Measurements from ENCODE around the gene UQCRC1.
A peak's percentile ranks its signal among the peaks of the same experiment; 100 is the strongest.

UQCRC1 gene

GRCh38 chr3:48598323-48599076 is 10.9 kb downstream of the UQCRC1 start:
- peak; percentile 95 for DNase-seq

- no peak for DNase-seq
These were observed 12.0 kb downstream of the UQCRC1 start for GRCh38 chr3:48597408-48597800.

GRCh38 chr3:48596676-48597407 is 12.6 kb downstream of the UQCRC1 start:
- no peak for DNase-seq

GRCh38 chr3:48596157-48596556 is 13.3 kb downstream of the UQCRC1 start:
- no peak for DNase-seq

GRCh38 chr3:48595526-48596121 is 13.8 kb downstream of the UQCRC1 start:
- peak; percentile 81 for DNase-seq

GRCh38 chr3:48595075-48595525 is 14.3 kb downstream of the UQCRC1 start, which contains the start of gene COL7A1:
COL7A1 (minus strand) TSS chr3:48595329; CDS start chr3:48595159, 170 bp downstream.
- DNase-seq: no peak

- DNase-seq: no peak
These were observed 14.9 kb downstream of the UQCRC1 start for GRCh38 chr3:48594417-48595049.

GRCh38 chr3:48593337-48593736 is 16.1 kb downstream of the UQCRC1 start:
- DNase-seq: no peak

GRCh38 chr3:48592519-48593087 is 16.8 kb downstream of the UQCRC1 start:
- no peak for DNase-seq

- no peak for DNase-seq
These were observed 17.4 kb downstream of the UQCRC1 start for GRCh38 chr3:48591886-48592518.

- no peak for DNase-seq
These were observed 18.0 kb downstream of the UQCRC1 start for GRCh38 chr3:48591436-48591835.

GRCh38 chr3:48588230-48588629 is 21.2 kb downstream of the UQCRC1 start:
- DNase-seq: no peak

GRCh38 chr3:48587686-48588085 is 21.8 kb downstream of the UQCRC1 start:
- no peak for DNase-seq

GRCh38 chr3:48585411-48585810 is 24.0 kb downstream of the UQCRC1 start:
- no peak for DNase-seq

GRCh38 chr3:48584836-48585235 is 24.6 kb downstream of the UQCRC1 start:
- DNase-seq: no peak

GRCh38 chr3:48581621-48582481 is 27.6 kb downstream of the UQCRC1 start:
- no peak for DNase-seq

- no peak for DNase-seq
These were observed 32.8 kb downstream of the UQCRC1 start for GRCh38 chr3:48576647-48577046.

- no peak for DNase-seq
These were observed 34.1 kb downstream of the UQCRC1 start for GRCh38 chr3:48575366-48575765.

GRCh38 chr3:48573973-48574585 is 35.4 kb downstream of the UQCRC1 start:
- DNase-seq: no peak

GRCh38 chr3:48572517-48572916 is 36.9 kb downstream of the UQCRC1 start:
- DNase-seq: no peak

GRCh38 chr3:48571938-48572337 is 37.5 kb downstream of the UQCRC1 start:
- DNase-seq: no peak

All from amniotic stem cell (primary cell).